GM19043 (cell line): Measurements from ENCODE around the gene RPL39L.
A peak's percentile ranks its signal among the peaks of the same experiment; 100 is the strongest.

Source experiments
- ATAC-seq: cut with Tn5 transposase; IDR thresholded peaks from one replicate; pipeline ENCODE4 v1.9.1; 2021; ENCODE audit warnings: low read depth; ENCODE audit not compliant: unreplicated experiment

Gene RPL39L

DNA sequence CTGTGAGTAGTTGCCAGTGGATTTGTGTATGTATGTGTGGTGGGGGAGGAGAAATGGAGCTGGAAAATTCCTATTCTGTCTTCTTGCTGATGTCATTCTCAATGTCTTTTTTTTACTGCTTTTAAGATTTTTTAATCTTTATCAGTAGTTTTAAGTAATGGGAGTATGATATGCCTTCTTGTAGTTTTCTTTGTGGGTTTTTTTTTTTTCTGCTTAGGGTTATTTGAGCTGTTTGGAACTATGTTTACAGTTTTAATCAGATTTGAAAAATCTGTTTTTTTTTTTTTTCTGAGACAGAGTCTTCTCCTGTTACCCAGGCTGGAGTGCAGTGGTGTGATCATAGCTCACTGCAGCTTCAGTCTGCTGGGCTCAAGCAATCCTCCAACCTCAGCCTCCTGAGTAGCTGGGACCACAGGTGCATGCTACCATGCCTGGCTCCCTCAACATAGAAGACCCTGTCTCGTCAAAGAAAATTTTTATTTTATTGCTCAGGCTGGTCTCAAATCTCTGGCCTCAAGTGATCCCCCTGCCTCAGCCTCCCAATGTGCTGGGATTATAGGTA is 37.1 kb downstream of the RPL39L start:
- no peak for ATAC-seq

DNA sequence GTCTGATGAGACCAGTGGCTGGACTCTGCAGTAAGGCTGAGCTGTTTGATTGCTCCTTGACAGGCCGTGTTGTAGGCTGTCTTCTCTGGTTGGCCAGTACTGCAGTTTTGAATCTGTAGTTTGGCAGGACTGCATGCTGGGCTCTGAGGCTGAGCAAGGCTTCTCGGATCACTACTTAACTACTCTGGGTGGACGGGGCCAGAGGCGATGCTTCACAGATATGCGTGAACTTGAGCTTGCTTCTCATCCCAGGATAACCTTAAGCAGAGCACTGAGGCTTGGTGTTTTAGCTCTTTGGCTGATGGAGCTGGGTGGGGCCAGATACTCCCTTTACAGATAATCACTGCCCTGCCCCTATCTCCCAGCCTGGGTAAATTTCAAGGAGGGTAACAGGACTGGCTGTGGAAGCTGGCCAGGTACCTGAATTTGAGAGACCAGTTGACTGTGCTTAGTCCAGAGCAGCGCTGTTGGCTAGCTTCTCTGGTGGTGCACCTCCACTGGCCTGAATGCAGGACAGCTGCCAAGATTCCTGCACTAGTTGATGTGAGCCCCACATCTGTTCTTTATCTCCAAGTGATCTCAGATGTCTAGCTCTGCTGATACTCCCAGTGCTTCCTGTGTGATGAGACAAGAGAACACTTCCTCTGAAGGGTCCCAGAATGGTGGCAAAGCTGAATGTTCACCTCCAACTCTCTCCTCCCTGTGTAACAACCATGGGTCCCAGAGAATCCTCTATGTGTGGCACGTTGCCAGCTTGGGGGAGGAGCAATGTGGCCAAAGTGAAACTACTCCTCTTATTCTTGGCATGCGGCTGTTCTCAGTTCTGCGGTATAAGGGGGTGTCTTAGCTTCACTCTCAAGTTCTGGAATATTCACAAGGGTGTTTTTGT is 37.9 kb downstream of the RPL39L start:
- ATAC-seq = peak; percentile 55

DNA sequence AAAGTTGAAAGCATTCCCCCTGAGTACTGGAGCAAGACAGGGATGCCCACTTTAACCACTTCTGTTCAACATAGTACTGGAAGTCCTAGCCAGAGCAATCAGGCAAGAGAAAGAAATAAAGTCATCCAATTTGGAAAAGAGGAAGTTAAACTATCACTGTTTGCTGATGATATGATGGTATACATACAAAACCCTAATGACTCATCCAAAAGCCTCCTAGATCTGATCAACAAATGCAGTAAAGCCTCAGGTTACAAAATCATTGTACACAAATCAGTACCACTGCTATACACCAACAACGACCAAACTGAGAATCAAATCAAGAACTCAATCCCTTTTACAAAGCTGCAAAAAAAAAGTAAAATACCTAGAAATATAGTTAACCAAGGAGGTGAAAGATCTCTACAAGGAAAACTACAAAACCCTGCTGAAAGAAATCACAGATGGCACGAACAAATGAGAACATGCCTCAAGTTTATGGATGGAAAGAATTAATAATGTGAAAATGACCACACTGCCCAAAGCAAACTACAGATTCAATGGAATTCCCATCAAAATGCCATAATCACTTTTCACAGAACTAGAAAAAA is 40.3 kb downstream of the RPL39L start:
- no peak for ATAC-seq

DNA sequence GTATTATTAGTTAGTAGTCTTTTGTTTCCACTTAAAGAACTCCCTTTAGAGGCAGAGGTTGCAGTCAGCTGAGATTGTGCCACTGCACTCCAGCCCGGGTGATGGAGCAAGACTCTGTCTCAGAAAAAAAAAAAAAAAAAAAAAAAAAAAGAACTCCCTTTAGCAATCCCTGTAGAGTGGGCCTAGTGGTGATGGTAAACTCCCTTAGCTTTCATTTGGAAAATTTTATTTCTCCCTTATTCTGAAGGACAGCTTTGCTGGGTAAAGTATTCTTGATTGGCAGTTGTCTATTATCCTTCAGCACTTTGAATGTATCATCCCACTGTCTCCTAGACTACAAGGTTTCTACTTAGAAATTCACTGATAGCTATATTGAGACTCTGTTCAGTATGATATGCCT is 46.0 kb downstream of the RPL39L start:
- no peak for ATAC-seq

DNA sequence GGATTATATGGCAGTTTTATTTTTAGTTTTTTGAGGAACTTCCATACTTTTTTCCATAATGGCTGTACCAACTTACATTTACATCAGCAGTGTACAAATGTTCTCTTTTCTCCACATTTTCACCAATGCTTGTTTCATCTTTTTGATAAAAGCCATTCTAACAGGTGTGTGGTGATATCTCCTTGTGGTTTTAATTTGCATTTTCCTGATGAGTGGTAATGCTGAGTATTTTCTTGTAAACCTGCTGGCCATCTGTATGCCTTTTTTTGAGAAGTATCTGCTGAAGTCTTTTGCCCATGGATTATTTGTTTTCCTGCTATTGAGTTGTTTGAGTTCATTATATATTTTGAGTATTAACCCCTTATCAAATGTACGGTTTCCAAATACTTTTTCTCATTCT is 50.6 kb downstream of the RPL39L start:
- no peak for ATAC-seq

DNA sequence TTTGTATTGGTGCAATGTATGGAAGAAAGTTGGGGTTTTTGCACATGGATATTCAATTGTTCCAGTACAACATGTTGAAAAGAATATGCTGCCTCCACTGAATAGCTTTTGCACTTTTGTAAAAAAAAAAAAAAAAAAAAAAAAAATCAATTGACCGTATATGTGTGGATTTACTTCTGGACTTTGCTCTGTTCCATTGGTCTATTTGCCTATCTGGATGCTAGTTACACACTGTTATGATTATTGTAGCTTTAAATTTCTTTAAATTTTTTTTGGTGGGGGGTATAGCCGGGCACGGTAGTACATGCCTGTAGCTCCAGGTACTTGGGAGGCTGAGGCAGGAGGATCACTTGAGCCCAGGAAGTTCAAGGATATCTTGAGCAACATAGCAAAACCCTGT is 52.5 kb downstream of the RPL39L start:
- no peak for ATAC-seq

DNA sequence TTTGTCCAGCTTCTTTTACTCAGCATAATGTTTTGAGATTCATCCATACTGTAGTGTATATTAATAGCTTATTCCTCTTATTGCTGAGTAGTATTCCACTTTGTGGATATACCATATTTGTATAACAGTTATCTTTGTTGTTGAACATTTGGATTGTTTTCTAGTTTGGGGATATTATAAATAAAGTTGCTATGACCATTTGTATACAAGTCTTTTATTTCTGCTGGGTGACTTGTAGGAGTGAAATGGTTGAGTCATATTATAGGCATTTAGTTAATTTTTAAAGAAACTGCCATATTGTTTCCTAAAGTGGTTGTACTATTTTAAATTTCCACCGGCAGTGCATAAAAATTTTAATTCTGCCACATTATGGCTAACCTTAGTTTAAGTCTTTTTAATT is 53.4 kb downstream of the RPL39L start:
- ATAC-seq = no peak

DNA sequence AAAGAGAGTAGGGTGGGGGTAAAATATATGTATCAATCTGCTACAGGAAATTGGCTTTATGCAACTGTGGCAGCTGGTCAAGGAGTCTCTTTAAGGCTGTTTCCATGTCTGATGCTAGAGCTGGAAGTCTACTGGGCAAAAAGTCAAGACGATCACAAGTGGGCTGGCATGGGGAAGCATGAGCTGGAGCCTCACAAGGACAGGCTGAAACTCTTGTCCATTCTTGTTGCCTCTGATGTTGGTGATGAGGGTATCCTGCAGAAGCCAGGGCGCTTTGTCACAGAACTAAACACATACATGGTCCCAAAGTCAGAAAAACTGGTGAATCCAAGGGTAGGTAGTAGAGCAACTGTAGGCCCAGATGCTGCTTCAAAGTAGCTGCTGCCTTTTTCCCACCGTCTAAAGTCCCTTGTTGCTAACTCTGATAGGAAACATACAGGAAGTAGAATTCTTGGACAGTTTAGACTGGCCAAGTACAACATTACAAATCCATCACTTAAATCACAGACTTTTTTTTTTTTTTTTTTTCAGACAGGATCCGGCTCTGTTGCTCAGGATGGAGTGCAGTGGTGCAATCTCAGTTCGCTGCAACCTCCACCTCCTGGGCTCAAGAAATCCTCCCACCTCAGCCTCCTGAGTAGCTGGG is 54.2 kb downstream of the RPL39L start:
- ATAC-seq = no peak

DNA sequence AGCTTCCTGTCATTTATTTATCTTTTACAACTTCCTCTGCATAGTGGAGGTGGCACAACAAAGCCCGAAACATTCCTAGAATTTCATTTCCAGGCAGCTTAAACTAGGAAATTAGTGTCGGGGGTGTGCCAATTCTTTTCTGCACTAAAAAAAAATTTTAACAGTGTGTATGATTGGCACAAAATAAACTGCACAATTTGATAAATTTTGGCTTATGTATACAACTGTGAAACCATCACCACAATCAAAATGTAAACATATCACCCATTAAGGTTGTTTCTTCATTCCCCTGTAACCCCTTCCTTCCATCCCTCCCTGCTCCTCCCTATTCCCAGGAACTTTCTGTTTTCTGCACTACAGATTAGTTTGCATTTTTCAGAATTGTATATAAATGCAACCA is 54.7 kb downstream of the RPL39L start:
- ATAC-seq = no peak

DNA sequence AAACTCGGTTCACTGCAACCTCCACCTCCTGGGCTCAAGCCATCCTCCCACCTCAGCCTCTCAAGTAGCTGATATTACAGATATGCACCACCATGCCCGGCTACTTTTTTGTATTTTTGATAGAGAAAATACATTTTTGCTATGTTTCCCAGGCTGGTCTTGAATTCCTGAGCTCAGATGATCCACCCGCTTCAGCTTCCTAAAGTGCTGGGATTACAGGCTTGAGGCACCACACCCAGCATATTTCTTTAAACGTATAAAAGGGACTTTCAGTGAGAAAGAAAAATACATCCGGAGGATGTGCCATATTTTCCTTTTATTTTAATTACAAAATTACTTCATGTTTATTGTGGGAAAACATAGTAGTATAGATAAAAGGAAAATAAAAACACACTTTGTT is 55.2 kb downstream of the RPL39L start:
- no peak for ATAC-seq

DNA sequence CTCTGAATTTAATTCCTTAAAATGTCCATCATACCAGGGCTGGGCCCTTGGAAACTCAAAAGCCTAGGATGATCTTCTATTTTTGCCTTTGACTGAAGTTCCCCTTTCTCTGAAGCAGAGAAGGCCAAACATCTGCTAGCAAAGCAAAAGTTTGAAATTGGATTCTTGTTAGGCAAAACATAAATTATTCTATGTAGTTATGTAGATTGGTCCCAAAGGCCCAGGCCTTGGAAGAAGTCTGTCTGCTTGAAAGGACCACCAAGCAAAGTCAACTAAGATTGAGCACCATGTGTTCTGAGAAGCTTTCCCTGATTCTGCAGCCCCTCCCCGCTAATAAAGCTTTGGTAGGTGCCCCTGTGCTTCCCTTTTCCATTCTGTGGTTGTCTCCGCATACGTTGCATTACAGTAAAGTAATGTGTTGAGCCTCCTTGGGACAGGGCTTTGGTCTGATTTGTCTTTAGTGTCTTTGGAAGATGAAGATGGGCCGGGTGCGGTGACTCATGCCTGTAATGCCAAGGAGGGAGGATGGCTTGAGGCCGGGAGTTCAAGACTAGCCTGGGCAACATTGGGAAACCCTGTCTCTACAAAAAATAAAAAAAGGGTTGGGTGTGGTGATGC is 56.4 kb downstream of the RPL39L start:
- no peak for ATAC-seq

DNA sequence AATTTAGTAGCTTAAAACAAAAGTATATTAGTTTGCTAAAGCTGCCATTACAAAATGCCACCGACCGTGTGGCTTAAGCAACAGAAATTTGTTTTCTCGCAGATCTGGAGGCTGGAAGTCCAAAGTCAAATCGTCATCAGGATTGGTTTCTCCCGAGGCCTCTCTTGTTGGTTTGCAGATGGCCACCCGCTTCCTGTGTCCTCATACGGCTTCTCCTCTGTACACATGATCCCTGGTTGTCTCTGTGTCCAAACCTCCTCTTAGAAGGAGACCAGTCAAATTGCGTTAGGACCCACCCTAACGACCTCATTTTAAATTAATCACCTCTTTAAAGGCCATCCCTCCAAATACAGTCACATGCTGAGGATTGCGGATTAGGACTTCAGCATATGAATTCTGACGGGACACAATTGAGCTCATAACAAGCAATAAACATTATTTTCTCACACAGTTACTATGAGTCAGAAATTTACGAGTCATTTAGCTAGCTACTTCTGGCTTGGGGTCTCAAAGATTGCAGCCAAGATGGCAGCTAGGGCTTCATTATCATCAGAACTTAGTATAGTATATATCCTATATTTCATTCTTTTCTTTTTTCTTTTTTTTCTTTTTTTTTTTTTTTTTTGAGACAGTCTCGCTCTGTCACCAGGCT is 58.4 kb downstream of the RPL39L start:
- ATAC-seq = no peak

DNA sequence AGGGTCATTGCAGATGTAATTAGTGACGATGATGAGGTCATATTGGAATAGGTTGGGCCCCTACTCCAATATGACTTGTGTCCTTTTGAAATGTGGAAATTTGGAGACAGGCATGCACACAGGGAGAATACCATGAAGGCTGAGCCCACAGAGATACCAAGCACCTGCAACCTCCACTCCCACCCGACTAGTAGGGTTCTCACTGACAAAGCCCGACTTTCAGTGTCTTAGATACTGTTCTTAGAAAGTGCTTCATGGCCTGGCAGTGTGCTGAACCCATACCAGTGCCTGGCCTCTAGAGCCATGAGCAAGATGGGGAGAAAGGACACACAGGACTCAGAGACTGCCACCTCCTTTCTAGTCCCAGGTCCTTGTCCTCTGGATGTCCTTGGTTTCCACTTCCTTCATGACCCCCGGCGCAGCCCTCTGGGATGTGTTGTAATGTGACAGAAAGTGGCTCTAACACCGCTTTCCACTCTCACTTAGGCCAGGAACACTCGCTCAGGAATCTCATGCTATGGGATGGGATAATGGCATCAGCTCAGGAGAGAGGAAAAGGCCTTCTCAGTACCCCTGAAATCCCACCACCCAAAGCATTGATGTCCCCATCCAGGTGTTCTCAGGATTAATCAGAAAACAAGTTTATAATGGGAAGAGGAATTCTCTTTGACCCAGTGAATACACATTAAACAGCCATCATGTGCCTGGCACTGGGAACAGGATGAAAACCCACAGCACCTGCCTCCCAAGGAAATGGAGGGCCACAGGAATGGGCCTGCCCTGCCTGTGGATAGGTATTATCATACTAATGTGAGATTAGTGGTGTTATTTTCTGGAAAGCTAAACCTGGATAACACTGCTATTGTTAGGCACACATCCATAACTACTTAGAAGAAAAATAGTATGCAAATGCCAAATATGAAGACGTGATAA is 59.9 kb downstream of the RPL39L start:
- no peak for ATAC-seq

DNA sequence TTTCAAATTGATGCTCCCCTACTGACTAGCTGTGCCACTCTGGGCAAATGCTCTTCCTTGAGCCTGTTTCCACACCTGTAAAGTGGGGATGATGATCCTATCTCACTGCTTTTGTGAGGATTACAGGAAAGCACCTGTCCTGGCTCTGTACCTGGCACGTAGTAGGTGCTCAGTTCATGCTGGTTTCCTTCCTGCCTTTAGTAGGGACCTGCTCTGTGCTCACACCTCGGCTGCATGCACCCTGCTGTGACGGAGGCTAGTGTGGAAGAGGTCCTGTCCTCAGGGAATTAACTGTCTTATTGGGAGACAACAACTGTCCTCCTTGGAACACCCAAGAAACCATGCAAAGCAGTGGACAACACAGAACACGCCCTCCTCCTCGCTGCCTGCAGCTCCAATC is 61.8 kb downstream of the RPL39L start:
- ATAC-seq = no peak

DNA sequence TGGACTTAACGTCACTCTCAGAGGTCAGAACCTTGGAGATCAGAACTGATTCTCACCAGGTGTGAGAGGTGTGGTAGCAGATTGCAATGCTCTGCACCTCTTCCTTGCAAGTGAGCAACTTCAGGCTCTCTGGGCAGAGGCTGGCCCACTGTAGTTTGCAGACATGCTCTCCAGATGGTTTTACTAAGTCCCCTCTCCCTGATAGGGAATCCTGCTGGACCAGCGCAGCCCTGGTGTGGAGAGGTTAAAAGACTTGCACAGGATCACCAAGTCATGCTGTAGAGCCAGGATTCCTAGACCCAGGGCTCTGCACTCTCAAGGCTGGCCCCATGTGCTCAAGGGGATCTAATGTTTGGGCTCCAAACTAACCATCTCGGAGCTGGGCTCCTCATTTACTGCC is 62.2 kb downstream of the RPL39L start:
- ATAC-seq = no peak

DNA sequence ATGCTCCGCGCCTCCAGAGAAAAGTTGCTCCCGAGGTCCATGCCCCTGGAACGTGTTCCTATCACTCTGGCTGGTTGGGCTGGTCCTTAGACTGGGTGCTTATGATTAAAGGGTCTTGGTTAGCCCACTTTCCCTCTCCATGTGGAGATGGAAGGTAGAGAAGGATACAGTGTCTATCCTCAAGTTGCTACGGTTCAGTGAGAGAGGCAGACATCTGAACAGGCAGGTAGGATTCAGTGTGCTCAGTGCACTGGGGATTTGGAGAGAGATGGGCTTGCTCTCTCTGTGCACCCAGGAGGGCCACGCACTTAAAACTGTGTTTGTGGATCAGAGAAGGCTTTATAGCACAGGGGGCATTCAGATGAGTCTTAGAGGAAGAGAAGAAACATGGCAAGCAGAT is 63.0 kb downstream of the RPL39L start:
- ATAC-seq = no peak

DNA sequence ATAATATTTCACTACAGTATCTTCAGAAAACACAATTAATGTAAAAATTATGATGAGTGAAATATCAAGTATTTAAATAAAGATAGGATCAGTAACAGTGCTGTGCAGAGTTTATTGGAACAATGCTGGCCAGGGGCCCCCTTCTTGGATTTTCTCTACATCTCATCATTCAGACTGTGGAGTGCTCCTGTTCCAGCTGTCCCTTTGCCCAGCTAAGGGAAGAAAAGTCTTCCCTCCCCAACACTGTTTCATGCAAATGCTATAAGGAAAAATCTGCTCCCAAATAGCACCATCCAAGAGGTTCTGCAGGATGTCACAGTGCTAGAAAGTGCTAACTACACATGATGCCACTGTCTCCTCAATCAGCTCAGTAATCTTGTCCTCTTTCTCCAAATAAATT is 64.5 kb downstream of the RPL39L start:
- no peak for ATAC-seq

DNA sequence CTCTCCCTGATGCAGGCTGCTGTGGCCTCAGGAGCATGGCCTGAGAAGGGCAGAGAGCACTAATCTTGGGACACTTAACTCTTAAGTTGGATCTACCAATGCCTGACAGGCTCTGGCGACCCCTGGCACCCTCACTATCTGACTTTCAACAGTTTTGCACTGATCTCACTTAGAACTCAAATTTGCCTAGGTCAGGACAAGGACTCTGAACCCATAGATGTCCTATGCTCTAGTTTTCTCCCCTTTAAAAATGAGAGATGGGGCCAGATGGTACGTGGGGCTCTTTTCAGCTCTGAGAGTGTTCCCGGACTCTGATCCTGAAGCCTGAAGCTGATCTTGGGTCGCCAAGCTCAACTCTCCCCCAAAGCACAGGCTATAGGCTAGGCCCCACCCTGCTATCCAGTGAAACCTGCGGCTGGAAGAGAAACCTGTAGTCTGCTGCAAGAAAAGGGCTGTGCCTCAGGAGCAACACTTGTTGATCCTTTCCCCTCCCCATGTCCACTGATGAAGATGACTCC is 65.7 kb downstream of the RPL39L start:
- no peak for ATAC-seq

DNA sequence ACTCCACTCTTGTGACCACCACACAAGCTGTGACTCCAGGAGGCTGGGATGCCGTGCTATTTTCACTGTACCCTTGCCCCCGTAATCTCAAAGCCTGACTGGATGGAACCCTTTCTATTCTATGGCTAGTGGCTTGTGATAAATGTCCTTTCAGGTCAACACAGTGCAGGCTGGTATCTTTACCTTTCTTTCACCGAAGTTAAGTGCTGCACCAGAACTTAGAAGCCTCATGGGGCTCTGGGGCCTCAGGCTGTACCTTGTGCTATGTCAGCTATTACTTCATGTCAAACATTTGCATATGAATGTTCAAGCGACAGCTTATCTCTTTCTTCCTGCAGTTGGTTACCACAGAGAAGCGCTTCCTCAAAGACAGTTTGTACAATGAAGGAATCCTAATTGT is 66.8 kb downstream of the RPL39L start:
- ATAC-seq = no peak
